Measurements from ENCODE around the gene TPO.

DNA sequence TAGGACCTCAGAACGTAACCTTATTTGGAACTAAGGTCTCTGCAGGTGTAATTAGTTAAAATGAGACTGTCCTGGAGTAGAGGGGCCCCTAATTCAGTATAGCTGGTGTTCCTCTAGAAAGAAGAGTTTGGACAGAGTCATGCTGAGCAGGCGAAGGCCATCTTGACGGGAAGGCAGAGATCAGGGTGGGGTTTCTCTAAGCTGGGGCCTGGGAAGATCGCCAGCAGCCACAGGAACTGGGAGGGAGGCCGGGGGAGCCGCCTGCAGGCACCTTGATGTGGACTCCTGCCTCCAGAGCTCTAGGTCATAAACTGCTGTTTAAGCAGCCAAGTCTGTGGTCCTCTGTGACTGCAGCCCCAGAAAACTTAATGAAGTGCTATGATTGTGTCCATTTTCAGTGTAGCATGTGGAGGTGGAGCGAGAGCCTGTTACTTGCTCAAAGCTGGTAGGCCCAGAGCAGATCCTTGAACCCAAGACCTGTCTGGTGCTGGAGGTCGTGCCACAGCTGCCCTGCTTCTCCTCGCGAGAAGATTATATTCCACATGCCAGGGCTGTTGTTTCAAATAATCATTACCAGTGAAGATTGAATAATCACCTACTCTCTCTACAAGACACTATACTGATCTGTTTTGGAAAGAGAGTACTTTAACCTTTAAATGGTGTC is 105.7 kb downstream of the TPO start:
- TF ChIP-seq, protein P1, sequence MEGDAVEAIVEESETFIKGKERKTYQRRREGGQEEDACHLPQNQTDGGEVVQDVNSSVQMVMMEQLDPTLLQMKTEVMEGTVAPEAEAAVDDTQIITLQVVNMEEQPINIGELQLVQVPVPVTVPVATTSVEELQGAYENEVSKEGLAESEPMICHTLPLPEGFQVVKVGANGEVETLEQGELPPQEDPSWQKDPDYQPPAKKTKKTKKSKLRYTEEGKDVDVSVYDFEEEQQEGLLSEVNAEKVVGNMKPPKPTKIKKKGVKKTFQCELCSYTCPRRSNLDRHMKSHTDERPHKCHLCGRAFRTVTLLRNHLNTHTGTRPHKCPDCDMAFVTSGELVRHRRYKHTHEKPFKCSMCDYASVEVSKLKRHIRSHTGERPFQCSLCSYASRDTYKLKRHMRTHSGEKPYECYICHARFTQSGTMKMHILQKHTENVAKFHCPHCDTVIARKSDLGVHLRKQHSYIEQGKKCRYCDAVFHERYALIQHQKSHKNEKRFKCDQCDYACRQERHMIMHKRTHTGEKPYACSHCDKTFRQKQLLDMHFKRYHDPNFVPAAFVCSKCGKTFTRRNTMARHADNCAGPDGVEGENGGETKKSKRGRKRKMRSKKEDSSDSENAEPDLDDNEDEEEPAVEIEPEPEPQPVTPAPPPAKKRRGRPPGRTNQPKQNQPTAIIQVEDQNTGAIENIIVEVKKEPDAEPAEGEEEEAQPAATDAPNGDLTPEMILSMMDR (IDR thresholded peaks at IDR 0.05), result no peak
- TF ChIP-seq POLR2A (IDR thresholded peaks at IDR 0.05), result no peak

All from Peyer's patch (tissue), 4 donors.